Mesodermal cell (in vitro differentiated cells): ENCODE measurements around the gene PYGB.

Experiments used
- H3K27ac ChIP-seq: 2 replicates; pipeline ENCODE4 v1.7.0; 2013; ENCODE audit warnings: mild to moderate bottlenecking, low read depth, low read length, moderate library complexity; ENCODE audit not compliant: severe bottlenecking
- H3K36me3 ChIP-seq: 2 replicates; pipeline ENCODE4 v1.7.1; 2013; ENCODE audit warnings: mild to moderate bottlenecking, low read length, moderate library complexity; ENCODE audit not compliant: control insufficient read depth, insufficient read depth
- H3K4me1 ChIP-seq: one replicate; pipeline ENCODE4 v1.7.1; 2013; ENCODE audit warnings: mild to moderate bottlenecking, low read length; ENCODE audit not compliant: insufficient read depth, control insufficient read depth, poor library complexity, severe bottlenecking
- H3K4me3 ChIP-seq: 2 replicates; pipeline ENCODE4 v1.7.0; 2013; ENCODE audit warnings: low read length, control low read depth, mild to moderate bottlenecking; ENCODE audit not compliant: insufficient read depth, poor library complexity, severe bottlenecking; ENCODE audit errors: extremely low read depth
- H3K9me3 ChIP-seq: 2 replicates; pipeline ENCODE4 v1.7.1; 2013; ENCODE audit warnings: mild to moderate bottlenecking, low read length, moderate library complexity; ENCODE audit not compliant: control insufficient read depth
- WGBS, 2 experiments: methylation state at CpG; one replicate each; pipeline ENCODE4 v1.1.5; 2013; ENCODE audit warnings: missing lambda C conversion rate in 2 of 2; ENCODE audit not compliant: insufficient coverage in 2 of 2; 5-methylcytosine and 5-hydroxymethylcytosine counted together

PYGB gene

DNA sequence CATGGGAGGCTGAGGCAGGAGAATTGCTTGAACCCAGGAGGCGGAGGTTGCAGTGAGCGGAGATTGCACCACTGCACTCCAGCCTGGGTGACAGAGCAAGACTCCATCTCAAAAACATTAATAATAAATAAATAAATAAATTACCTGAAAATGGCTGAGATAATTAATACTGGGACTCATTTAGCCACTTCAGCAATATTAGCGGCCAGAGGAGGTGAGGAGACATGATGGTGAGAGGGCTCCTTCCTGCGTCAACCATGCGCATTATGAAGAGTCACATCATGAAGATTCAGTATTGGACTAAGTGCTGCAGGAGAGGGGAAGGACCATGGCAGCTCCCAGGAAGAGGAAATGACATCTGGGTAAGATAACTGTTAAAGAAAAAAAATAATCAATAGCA is 2.9 kb upstream of the PYGB start:
- WGBS, 2 experiments: 100% methylated on average over 2 of the region's 5 CpGs
- peaks cover under 1% of the 10 kb centered on the region for H3K36me3 ChIP-seq
- no peak overlapping the region for H3K27ac ChIP-seq
- H3K4me3 ChIP-seq: no peak overlapping the region
- H3K4me1 ChIP-seq: peaks cover 11% of the 10 kb centered on the region
- peaks cover 6% of the 10 kb centered on the region for H3K9me3 ChIP-seq

GRCh38 chr20:25245461-25245860 is 2.4 kb upstream of the PYGB start:
- peaks cover 6% of the 10 kb centered on the region for H3K9me3 ChIP-seq
- peaks cover 15% of the 10 kb centered on the region for H3K4me1 ChIP-seq
- no peak overlapping the region for H3K27ac ChIP-seq
- no peak overlapping the region for H3K4me3 ChIP-seq
- peaks cover 5% of the 10 kb centered on the region for H3K36me3 ChIP-seq
- 86 to 88% methylated on average over 1 of the region's 1 CpG for WGBS, 2 experiments

GRCh38 chr20:25246182-25246999 is 1.5 kb upstream of the PYGB start:
- Histone ChIP-seq H3K4me1 (peaks cover 15% of the 10 kb centered on the region), H3K36me3 (peaks cover 7% of the 10 kb centered on the region), H3K9me3 (peaks cover 6% of the 10 kb centered on the region), H3K4me3 (no peak overlapping the region), H3K27ac (no peak overlapping the region)
- 81 to 93% methylated on average over 6 to 8 of the region's 9 CpGs for WGBS, 2 experiments

GRCh38 chr20:25247000-25247517 is 826 bp upstream of the PYGB start:
- Histone ChIP-seq H3K9me3 (peaks cover 6% of the 10 kb centered on the region), H3K4me1 (peaks cover 13% of the 10 kb centered on the region), H3K27ac (peak overlapping the region; percentile 12), H3K36me3 (peaks cover 9% of the 10 kb centered on the region), H3K4me3 (peak overlapping the region; percentile 73)
- 15% methylated on average over 23 of the region's 24 CpGs for WGBS, 2 experiments

- Histone ChIP-seq H3K36me3 (peaks cover 14% of the 10 kb centered on the region), H3K4me1 (peaks cover 14% of the 10 kb centered on the region)
Observed at GRCh38 chr20:25247518-25247955, 348 bp upstream of the PYGB start.

GRCh38 chr20:25248786-25249172 is 894 bp downstream of the PYGB start:
- WGBS, 2 experiments: 0% methylated on average over 1 to 2 of the region's 6 CpGs
- Histone ChIP-seq H3K9me3 (no peaks in the 10 kb centered on the region), H3K4me3 (peak overlapping the region; percentile 73), H3K27ac (no peak overlapping the region), H3K4me1 (peaks cover 20% of the 10 kb centered on the region), H3K36me3 (peaks cover 26% of the 10 kb centered on the region)

More at GRCh38 chr20:25247518-25247955, 348 bp upstream of the PYGB start:
- peaks cover 6% of the 10 kb centered on the region for H3K9me3 ChIP-seq
- peak overlapping the region; percentile 73 for H3K4me3 ChIP-seq
- H3K27ac ChIP-seq: peak overlapping the region; percentile 12
- 0 to 2% methylated on average over 18 to 32 of the region's 37 CpGs for WGBS, 2 experiments

- Histone ChIP-seq H3K36me3 (peaks cover 27% of the 10 kb centered on the region), H3K9me3 (no peaks in the 10 kb centered on the region), H3K4me3 (peak overlapping the region; percentile 73), H3K27ac (no peak overlapping the region), H3K4me1 (peaks cover 20% of the 10 kb centered on the region)
- WGBS, 2 experiments: 90 to 94% methylated on average over 2 to 7 of the region's 9 CpGs
Observed at GRCh38 chr20:25249198-25249931, 1.5 kb downstream of the PYGB start.

GRCh38 chr20:25250508-25250907 is 2.6 kb downstream of the PYGB start:
- peaks cover 20% of the 10 kb centered on the region for H3K4me1 ChIP-seq

DNA sequence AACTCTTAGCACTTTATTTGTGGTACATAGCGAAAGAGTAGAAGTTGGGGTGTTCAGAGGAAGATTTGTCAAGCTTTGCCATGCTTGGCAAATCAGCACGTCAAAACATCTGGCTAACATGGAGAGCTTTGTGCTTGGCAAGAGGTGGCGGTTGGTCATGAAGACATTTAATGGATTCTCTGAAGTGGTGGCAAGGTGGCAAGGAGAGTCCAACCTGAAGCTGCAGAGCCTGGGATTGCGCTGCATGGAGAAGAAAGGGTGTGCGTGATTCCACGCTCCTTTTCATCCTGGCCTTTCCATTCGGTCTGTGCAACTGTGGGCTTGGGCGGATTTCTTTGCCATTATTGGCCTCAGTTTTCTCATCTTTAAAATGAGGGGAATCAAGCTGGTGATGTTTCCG is 3.1 kb downstream of the PYGB start:
- Histone ChIP-seq H3K4me1 (peaks cover 20% of the 10 kb centered on the region), H3K4me3 (no peak overlapping the region), H3K27ac (no peak overlapping the region), H3K36me3 (peaks cover 38% of the 10 kb centered on the region), H3K9me3 (no peaks in the 10 kb centered on the region)
- 97% methylated on average over 4 to 8 of the region's 9 CpGs for WGBS, 2 experiments

More at GRCh38 chr20:25250508-25250907, 2.6 kb downstream of the PYGB start:
- Histone ChIP-seq H3K4me3 (no peak overlapping the region), H3K27ac (no peak overlapping the region), H3K36me3 (peaks cover 33% of the 10 kb centered on the region), H3K9me3 (no peaks in the 10 kb centered on the region)
- WGBS, 2 experiments: 94 to 100% methylated on average over 1 of the region's 3 CpGs

- 88 to 93% methylated on average over 3 to 4 of the region's 4 CpGs for WGBS, 2 experiments
- H3K9me3 ChIP-seq: no peaks in the 10 kb centered on the region
- peaks cover 39% of the 10 kb centered on the region for H3K36me3 ChIP-seq
- no peak overlapping the region for H3K4me3 ChIP-seq
- peaks cover 20% of the 10 kb centered on the region for H3K4me1 ChIP-seq
- no peak overlapping the region for H3K27ac ChIP-seq
Observed at GRCh38 chr20:25251558-25251957, 3.7 kb downstream of the PYGB start.
